Retina (tissue), 1 donor: Measurements from ENCODE around the gene LACTB.
A peak's percentile ranks its signal among the peaks of the same experiment; 100 is the strongest.
"Not testable (repeated sequence)": the region's sequence is repeated elsewhere in the genome, so short reads cannot be mapped to it uniquely, and the experiment has no call there.

Source experiments
- DNase-seq: peaks from one replicate; pipeline ENCODE4 v3.0.0-alpha.2; 2016

Gene LACTB

DNA sequence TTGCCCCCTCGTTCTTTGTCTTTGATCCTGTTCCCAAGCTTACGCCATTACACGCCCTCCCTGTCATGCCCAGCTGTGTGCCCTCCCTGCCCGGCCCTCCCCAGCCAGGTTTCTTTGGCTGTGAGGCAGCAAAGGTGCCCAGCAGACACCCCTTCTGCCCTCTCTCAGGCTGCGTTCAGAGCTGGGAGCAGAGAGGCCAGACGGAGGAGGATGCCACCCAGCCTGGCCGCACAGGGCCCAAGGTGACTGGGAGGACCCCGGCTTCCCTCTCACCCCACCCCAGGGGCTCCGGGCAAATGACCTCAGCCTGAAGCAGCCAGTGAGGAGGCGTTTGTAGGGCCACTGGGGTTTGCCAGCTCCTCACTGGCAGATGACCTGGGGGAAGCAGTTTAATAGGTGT, 30.8 kb upstream of the LACTB start:
- DNase-seq: no peak

DNA sequence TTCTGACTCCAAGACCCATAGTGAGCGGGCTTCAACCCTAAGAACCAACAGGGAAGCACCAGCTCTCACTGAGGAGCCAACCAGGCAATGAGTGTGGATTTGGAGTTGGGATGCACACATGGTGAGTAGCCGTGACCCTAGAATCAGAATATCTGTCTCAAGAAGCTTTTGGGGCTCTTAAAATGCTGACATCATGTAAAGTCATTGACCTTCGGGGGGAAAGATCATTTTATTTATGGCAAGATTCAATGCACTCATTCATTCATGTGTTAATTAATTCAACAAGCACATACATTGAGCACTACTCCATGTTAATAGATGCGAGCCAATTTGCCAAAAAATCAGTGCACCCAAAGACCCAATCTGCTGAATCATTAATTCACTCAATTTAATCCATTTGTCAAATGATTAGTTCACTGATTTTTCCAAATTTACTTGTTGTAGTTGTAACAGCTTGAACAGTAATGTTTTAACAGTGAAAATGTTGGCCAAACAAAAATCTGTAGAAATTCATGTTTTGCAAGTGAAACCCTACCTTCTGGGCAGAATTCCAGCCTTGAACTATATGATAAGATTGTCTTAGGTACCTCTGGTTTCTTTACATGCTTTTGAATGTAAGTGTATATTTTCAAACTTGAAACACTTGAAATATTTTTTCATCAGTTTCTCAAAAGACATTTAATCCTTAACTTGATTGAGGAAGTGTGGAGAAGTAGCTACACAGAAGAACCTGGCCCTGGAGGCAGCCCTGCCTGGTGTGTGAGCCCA, 29.8 kb upstream of the LACTB start:
- no peak for DNase-seq

DNA sequence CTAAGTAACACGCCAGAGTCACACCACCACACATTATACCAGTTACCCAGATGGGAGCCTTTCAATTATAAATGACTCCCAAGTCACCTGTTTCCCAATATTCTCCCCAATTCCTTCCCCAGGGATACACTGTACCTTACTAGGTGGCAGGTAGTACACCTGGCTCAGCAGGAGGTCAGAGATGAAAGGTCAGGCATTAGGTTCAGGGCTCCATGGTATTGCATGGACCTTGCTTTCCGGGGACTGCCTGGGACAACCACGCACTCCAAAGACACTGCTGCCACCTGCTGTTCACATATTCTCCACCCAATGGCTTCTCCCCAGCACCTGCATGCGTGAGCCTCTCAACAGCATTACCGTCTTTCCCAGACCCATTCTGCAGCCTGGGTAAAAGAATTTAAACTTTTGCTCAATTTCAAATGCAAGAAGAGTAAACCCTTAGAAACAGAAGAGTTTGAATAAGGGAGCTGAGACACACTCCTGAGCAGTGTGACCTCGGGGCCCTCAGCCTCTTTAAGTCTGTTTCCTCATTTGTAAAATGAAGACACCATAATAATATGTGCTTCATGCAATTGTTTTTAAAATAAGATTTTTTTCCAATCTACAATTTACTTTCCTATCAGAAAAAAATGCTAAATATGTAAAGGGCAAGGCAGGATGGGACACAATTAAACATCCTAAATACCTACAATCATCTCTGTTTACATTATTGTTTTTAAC, 28.0 kb upstream of the LACTB start:
- peak; percentile 84 for DNase-seq

DNA sequence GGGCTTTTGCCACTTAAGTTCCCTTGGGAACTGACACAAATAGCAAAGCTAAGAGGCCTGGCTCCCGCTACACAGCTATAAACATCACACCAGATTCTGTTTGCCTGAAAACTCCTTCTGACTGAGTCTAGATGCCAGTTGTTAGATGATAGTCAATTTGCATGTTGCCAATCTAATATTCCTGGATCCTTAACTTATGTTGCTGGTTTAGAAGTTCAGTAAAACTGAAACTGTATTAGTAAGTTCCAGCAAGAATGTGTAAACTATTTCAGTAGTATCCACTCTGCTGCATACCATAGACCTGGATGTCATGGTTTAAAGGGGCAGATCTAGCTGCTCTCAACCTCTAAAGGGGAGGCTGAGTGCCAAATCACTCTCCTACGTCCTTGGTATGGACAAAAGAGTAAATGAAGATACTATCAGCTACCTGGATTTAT, 27.1 kb upstream of the LACTB start:
- DNase-seq: no peak

DNA sequence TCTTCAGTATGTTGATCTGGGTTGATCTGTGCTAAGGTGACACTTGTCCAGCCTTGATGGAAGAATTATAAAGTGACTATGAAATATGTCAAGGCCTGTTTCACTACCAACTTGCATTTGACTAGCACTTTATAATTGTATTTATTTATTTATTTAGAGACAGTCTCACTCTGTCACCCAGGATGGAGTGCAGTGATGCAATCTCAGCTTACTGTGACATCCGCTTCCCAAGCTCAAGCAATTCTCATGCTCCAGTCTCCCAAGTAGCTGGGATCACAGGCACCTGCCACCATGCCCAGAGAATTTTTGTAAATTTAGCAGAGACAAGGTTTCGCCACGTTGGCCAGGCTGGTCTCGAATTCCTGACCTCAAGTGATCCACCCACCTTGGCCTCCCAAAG, 25.5 kb upstream of the LACTB start:
- DNase-seq: no peak

DNA sequence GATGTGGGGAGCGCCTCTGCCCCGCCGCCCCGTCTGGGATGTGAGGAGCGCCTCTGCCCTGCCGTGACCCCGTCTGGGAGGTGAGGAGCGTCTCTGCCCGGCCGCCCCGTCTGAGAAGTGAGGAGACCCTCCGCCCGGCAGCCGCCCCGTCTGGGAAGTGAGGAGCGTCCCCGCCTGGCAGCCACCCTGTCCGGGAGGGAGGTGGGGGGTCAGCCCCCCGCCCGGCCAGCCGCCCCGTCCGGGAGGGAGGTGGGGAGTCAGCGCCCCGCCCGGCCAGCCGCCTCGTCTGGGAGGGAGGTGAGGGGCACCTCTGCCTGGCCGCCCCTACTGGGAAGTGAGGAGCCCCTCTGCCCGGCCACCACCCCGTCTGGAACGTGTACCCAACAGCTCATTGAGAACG, 22.8 kb upstream of the LACTB start:
- not testable (repeated sequence) for DNase-seq

DNA sequence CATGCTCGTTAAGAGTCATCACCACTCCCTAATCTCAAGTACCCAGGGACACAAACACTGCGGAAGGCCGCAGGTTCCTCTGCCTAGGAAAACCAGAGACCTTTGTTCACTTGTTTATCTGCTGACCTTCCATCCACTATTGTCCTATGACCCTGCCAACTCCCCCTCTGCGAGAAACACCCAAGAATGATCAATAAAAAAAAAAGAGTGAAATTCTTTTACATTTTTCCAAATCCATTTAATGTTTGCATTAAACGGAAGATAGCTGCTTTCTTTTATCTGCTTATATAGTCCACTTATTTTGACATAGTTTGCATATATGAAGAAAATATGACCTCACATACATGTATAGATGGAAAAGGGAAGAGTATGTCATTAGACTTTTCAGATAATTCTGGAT, 22.1 kb upstream of the LACTB start:
- DNase-seq: not testable (repeated sequence)

DNA sequence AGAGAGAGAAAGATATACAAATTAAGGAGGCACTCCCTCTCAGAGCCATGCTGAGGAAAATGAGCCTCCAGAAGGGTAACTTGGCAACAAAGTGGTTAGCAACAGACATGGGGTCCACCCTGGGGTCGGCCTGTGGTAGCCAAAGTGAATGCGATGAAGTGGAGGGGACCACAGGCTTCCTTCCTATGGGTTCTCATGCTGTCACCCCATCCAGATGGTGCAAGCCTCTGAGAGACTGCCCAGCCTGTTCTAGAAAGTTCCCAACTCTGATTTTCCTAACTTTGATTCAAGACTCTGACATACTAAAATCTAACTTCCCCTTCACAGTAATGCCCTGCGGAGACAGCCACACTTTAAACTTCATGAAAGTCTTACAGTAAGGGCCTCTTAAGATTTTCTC, 18.2 kb upstream of the LACTB start:
- DNase-seq: no peak

DNA sequence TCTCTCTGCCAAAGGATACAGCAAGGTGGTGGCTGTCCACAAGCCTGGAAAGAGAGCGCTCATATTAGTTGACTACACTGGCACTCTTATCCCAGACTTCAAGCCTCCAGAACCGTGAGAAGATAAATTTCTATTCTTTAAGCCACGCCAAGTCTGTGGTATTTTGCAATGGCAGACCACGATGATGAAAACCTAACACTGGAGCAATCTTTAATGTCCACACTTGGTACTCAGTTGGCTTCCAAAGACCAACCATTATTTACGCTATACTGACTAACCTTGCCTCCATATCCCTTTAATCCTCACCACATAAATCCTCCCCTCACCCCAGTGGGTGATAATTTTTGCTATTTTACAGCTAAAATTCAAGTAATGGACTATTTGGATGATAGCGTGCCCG, 16.9 kb upstream of the LACTB start:
- no peak for DNase-seq

DNA sequence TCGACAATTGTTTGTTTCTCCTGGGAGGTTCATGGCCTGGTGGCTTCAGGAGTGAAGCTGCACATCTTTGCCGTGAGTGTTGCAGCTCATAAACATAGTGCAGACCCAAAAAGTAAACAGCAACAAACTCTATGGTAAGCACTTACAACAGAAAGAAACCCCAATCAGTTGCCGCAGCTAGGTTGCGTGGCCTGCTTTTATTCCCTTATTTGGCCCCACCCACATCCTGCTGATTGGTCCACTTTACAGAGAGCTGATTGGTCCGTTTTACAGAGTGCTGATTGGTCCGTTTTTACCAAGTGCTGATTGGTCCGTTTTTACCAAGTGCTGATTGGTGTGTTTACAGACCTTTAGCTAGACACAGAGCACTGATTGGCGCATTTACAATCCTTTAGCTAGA, 16.3 kb upstream of the LACTB start:
- DNase-seq: not testable (repeated sequence)

DNA sequence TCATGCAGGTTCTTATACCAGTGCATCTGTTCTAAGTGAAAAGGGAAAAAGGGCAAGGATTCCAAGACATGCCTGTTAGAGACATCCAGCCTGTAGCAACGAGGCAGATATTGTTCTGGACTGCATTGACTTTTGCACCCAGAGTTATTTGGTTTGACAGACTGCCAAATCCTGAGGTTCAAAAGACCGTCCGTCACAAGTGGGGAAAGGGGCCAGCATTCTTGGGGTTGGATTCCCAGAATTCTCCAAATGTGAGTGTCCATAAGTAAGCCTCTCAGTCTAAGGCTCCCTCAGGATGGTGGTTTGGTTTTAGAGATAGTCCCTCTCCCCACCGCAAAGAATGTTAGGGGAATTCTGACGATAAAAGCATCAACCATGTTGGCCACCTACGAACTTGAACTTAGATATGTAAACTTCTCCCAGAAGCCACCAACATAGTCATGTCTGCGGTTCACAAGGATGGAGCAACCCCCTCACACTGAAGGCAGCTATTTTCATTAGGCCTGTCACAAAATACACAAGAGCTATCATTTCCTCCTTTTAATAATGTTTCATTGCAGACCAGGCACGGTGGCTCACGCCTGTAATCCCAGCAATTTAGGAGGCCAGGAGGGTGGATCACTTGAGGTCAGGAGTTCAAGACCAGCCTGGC, 13.6 kb upstream of the LACTB start:
- no peak for DNase-seq

DNA sequence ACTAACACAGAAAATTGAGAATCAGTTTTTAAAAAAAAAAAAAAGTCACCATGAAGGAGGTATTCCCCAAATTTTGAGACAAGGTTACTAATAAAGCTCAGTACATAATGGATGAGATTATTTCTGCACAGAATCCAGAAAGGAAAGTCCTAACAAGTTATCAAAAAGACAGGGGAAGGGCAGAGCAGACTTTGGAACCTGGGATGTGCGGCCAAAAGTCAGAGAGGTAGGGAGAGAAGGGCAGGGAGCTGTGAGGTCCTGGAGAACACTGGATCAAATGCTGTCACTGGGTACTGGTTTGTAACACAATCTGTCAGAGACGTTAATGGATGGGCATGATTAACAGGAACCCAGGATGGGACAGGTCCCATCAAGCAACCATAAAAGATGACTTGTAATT, 12.2 kb upstream of the LACTB start:
- DNase-seq: no peak

DNA sequence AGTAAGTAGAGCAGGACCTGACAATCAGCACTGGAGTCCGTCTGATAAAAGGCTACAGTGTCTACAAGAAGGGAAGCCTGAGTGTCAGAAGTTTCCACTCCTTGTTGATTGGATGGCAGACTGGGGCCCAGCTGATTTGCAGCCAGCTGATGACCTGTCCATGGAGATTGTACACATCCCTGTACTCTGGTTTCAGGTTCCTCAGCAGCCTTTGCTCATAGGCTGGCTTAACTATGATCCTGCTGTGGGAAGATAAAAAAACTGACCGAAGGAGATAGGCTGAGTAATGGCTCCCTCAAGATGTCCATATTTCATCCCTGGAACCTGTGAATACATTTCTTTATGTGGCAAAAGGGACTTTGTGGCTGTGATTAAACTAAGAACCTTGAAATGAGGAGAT, 11.7 kb upstream of the LACTB start:
- DNase-seq: no peak

DNA sequence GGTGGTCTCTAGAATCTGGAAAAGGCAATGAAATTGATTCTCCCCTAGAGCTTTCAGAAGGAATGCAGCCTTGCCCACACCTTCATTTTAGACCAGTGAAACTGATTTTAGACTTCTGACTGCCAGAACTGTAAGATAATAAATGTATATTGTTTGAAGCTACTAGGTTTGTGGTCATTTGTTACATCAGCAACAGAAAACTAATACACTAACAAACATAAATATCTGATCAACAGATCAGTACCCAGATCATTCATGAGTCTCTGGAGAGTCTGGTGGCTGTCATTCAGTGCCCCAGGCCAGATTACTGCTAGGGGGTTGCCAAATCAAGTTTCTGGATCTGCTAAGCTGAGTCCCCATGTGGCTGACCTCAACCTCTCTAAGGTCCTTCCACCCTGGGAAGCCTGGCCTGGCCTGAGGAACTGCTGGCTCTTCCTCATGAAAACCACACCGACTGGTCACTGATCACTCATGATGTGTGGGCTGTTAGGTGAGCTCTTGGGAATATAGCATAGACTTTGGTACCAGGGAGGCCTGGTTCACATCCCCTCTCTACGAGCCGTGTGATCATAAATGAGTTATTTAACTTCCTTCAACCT, 11.1 kb upstream of the LACTB start:
- DNase-seq: no peak

DNA sequence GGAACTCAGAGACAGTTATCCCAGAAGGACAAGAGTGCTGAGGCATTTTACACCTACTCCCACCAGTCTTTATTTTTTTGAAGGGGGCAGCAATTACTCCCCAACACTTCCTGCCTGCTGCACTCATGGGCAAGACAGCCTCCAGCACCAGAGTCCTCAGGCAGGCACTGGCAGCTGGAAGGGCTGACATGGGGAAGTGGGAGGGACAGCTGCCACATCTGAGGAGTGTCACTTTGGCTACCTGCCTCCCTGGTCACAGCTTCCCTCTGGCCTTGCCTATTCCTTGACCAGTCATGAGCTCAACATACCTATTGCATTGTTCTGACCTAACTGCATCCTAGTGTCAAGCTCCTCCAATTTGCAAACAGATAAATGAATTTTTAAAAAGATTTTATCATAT, 10.2 kb upstream of the LACTB start:
- DNase-seq: no peak

DNA sequence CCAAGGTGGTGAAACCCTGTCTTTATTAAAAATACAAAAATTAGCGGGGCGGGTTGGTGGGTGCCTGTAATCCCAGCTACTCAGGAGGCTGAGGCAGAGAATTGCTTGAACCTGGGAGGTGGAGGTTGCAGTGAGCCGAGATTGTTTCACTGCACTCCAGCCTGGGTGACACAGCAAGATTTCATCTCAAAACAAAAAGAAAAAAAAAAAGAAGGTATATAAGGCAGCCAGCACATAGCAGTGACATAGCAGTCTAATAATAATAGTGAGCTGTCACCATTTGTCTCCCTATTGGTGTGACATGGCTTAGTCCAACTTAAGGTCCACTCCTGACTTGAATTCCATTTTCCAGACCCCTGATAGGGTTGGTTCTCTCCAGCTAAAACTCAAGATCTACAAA, 8.8 kb upstream of the LACTB start:
- no peak for DNase-seq

DNA sequence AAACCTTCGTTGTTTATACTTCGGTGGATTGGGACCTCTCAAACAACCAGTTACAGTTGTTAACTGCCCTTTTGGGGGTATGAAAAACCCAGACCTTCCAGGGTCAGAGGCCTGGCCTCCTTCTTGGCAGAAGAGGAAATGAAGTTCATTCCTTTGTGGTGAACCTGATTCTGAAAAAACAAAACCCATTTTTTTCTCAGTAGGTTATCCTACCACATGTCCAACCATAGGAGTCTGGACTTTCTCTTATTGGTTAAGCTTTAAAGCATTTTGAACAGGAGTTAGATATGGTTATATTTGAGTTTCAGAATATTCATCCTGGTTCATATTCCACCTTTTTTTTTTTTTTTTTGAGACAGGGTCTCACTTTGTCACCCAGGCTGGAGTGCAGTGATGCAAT, 7.2 kb upstream of the LACTB start:
- no peak for DNase-seq

DNA sequence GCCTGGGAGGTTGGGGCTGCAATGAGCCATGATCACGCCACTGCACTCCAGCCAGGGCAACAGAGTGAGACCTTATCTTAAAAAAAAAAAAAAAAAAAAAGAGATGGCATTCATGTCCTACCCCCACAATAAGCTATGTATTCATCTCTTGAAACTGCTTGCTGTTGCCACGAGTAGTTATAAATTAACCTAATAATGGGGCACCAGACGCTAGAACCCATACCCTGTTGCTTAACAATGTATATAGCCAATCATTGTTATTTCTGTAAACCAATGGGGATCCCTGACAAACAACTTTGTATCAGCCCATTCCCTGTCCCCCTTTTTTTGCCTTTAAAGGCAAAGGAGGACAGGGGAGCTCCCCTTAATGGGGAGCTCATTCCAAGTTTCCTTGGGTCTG, 2.8 kb upstream of the LACTB start:
- no peak for DNase-seq

DNA sequence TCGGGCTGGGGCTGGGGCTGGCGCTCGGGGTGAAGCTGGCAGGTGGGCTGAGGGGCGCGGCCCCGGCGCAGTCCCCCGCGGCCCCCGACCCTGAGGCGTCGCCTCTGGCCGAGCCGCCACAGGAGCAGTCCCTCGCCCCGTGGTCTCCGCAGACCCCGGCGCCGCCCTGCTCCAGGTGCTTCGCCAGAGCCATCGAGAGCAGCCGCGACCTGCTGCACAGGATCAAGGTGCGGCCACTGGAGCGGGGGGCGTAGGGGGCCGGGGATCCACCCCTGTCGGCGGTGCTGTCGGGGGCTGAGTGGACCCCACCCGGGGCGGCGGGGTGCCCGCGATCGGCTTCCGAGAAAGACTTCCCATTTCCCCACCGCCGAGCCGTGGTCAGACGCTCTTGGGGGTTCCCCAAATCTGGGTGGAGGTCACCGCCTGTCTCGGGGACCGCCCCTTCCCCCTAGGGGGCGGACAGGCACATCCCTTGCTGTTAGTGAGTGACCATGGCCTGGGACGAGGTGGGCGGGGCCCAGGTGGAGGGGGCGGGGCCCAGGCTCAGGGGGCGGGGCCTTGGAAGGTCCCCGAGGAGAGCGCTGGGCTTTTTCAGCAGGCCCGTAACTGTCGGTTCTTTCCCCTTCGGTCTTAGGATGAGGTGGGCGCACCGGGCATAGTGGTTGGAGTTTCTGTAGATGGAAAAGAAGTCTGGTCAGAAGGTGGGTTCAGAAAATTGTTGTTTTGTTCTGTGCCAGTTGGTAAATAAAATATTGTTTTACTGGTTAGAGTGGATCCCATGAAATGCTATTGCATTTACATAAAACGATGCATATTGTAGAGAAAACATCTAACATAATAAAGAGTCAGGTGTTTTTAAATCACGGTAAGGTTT, 578 bp downstream of the LACTB start:
- DNase-seq: peak; percentile 84

DNA sequence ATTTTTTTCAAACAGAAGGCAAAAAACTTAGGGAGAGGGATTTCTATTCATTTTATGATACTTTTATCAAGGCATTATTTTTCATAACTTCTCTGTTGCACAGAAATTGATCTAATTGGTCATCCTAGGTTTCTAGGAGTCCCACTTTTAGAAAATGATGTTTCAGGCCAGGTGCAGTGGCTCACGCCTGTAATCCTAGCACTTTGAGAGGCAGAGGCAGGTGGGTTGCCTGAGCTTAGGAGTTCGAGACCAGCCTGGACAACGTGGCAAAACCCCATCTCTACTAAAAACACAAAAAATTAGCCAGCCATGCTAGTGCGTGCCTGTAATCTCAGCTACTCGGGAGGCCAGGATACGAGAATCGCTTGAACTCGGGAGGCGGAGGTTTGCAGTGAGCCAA, 2.8 kb downstream of the LACTB start:
- DNase-seq: no peak

DNA sequence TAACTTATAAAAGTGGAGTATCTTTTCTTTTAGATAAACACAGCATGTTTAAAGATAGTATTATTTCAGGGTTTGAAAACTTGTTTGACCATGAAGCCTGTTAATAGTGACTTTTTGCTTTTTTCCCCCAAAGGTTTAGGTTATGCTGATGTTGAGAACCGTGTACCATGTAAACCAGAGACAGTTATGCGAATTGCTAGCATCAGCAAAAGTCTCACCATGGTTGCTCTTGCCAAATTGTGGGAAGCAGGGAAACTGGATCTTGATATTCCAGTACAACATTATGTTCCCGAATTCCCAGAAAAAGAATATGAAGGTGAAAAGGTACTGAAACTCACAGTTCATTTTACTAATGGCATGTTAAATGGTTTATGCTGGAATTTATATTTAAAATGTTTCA, 5.1 kb downstream of the LACTB start:
- no peak for DNase-seq

DNA sequence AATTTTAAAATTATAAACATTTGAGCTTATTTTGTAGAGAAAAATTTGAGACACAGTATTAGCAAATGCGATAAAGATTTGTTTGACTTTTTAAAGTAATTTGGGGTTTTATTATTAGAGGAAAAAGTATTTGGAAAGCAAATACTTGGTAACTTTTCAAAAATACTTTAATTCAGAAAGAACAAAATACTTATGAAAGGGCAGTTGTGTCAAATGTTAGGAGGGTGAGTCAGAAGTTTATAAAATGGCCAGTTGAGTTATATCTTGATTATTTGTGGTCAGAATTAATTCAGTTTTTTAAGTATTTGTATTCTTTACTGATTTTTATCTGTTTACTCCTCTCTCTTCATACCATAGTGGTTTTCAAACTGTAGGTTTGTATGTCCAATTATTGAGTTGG, 12.1 kb downstream of the LACTB start:
- DNase-seq: no peak
